GM10248 (cell line): ENCODE data around the gene SSB.
"Not testable (repeated sequence)": the region's sequence is repeated elsewhere in the genome, so short reads cannot be mapped to it uniquely, and the experiment has no call there.

Source experiments
- CTCF ChIA-PET: fragments of 300-600 bp; sonication (Branson Sonifier 250); formaldehyde crosslinking; extraction: SDS; loops from one replicate; lab custom pipeline; 2021; ENCODE audit warnings: antibody characterized with exemption; lab: Yijun Ruan, JAX
- POLR2A ChIA-PET: fragments of 350-650 bp; sonication (Branson Sonifier 250); formaldehyde crosslinking; extraction: SDS; loops from one replicate; lab custom pipeline; 2020; ENCODE audit warnings: antibody characterized with exemption; lab: Yijun Ruan, JAX
- DNase-seq: peaks from one replicate; pipeline ENCODE4 v3.0.0; 2012; ENCODE audit errors: extremely low spot score
- CTCF ChIP-seq: IDR thresholded peaks from 2 replicates; pipeline ENCODE4 v1.5.1; 2012; ENCODE audit warnings: mild to moderate bottlenecking, low read depth; ENCODE audit errors: extremely low read depth, missing control alignments, control extremely low read depth

SSB gene

GRCh38 chr2:169796441-169796840 lies 2.2 kb upstream of the SSB start:
- POLR2A ChIA-PET = no interaction called here
- CTCF ChIA-PET = no interaction called here
- DNase-seq = no peak
- TF ChIP-seq CTCF = no peak

- TF ChIP-seq CTCF = no peak
- ChIA-PET POLR2A (no interaction called here), CTCF (interaction anchor here (2.2 kb wide), 1 partner anchor 8 kb away, joined by 6 read pairs; no protein-coding TSS in a partner anchor)
- DNase-seq = no peak
Observed at GRCh38 chr2:169797601-169798000, 1.1 kb upstream of the SSB start.

GRCh38 chr2:169798397-169798717 lies 314 bp upstream of the SSB start:
- no peak for TF ChIP-seq CTCF
- POLR2A ChIA-PET = interaction anchor here (0.5 to 1.0 kb wide), 2 partner anchors 30 to 40 kb away, joined by 3 read pairs; no protein-coding TSS in a partner anchor
- no peak for DNase-seq
- CTCF ChIA-PET = interaction anchor here (2.2 kb wide), 1 partner anchor 9 kb away, joined by 6 read pairs; no protein-coding TSS in a partner anchor

- TF ChIP-seq CTCF = no peak
- DNase-seq = no peak
- ChIA-PET CTCF (interaction anchor here (1.0 to 3.8 kb wide), 6 partner anchors 9 to 33 kb away, joined by 3 to 21 read pairs (median 4); partner anchors contain the start of gene METTL5), POLR2A (interaction anchor here (0.5 kb wide), 1 partner anchor 218 kb away, joined by 4 read pairs; no protein-coding TSS in a partner anchor)
Observed at GRCh38 chr2:169803480-169803879, 4.8 kb downstream of the SSB start.

GRCh38 chr2:169806586-169806985 lies 7.9 kb downstream of the SSB start:
- no peak for TF ChIP-seq CTCF
- CTCF ChIA-PET = interaction anchor here (1.2 kb wide), 1 partner anchor 12 kb away, joined by 3 read pairs; no protein-coding TSS in a partner anchor
- no peak for DNase-seq
- POLR2A ChIA-PET = no interaction called here

GRCh38 chr2:169808221-169808620 lies 9.6 kb downstream of the SSB start:
- DNase-seq = no peak
- POLR2A ChIA-PET = no interaction called here
- TF ChIP-seq CTCF = no peak
- CTCF ChIA-PET = interaction anchor here (1.4 to 1.7 kb wide), 2 partner anchors 10 to 16 kb away, joined by 6 to 8 read pairs; partner anchors contain the start of gene METTL5

GRCh38 chr2:169815849-169816248 lies 17.2 kb downstream of the SSB start:
- ChIA-PET POLR2A (interaction anchor here (0.7 kb wide), 1 partner anchor 100 kb away, joined by 3 read pairs; no protein-coding TSS in a partner anchor), CTCF (interaction anchor here (1.2 to 2.5 kb wide), 2 partner anchors 9 to 13 kb away, joined by 6 to 20 read pairs; partner anchors contain the start of gene METTL5)
- no peak for TF ChIP-seq CTCF
- DNase-seq = no peak

- DNase-seq, POLR2A ChIA-PET: not testable (repeated sequence)
- CTCF ChIA-PET = interaction anchor here (2.5 kb wide), 1 partner anchor 8 kb away, joined by 20 read pairs; the partner anchor contains the start of gene METTL5
Observed at GRCh38 chr2:169816961-169817360, 18.3 kb downstream of the SSB start.

GRCh38 chr2:169817369-169817768 lies 18.7 kb downstream of the SSB start:
- CTCF ChIA-PET = interaction anchor here (0.6 to 2.5 kb wide), 3 partner anchors 8 to 287 kb away, joined by 3 to 20 read pairs (median 6); partner anchors contain the start of gene METTL5
- POLR2A ChIA-PET, DNase-seq: not testable (repeated sequence)
